ENCODE measurements around the gene CLNS1A. TPM values are rescaled to one million over a fixed set of nuclear protein-coding genes. Genes with fewer than 3 reads are reported as not detected.

Gene CLNS1A
- 10 to 100 TPM in 3 of 4 donors, 1 to 10 TPM in 1; 9.4 to 96.3 (median 60.6) TPM for total RNA-seq

GRCh38 chr11:77637345-77638165, at the start of gene CLNS1A:
Gene CLNS1A (minus strand): TSS chr11:77637794. CDS start chr11:77637714, 80 bp downstream.
- DNase-seq: peak; percentile 87
- 0 to 1% methylated on average over 4 to 40 of the region's 41 CpGs for WGBS, 2 donors (ENCODE audit: low coverage in 1 of 2)
- intact Hi-C loops (cut with DNase I; ENCODE audit: low total_unique reads) (no loop called here), in situ Hi-C loops (cut with MboI; ENCODE audit: low pct_ligation_motif_present in 1 of 4, low pct_unique_long_range_greater_than_20kb in 1 of 4, low sequenced_read_pairs in 3 of 4) (no loop called here)
- H3K9me3 ChIP-seq: no peaks in the 10 kb centered on the region
- no peaks in the 10 kb centered on the region for H3K27me3 ChIP-seq
- peak within 1 kb of the TSS; percentile 35 to 95 (median 78) for H3K4me3 ChIP-seq
- peaks cover 13 to 28% (median 16%) of the 10 kb centered on the region in 4 donors for H3K4me1 ChIP-seq
- H3K27ac ChIP-seq: peak within 1 kb of the TSS; percentile 81 to 87 (median 83)
- H3K36me3 ChIP-seq: no peaks in the 10 kb centered on the region
- TF ChIP-seq CTCF (IDR thresholded peaks at IDR 0.05): no peak
- peak; percentile 80 for TF ChIP-seq POLR2A (IDR thresholded peaks at IDR 0.05)
- peak; percentile 77 to 86 (median 86) for TF ChIP-seq POLR2AphosphoS5 (IDR thresholded peaks at IDR 0.05)
- TF ChIP-seq EP300 (IDR thresholded peaks at IDR 0.05; ENCODE audit: low read depth): no peak

- no peak overlapping the region for H3K27ac ChIP-seq
- H3K4me3 ChIP-seq: no peak overlapping the region
- intact Hi-C loops (cut with DNase I; ENCODE audit: low total_unique reads): no loop called here
- H3K4me1 ChIP-seq: no peaks in the 10 kb centered on the region
- in situ Hi-C loops (cut with MboI; ENCODE audit: low pct_ligation_motif_present in 1 of 4, low pct_unique_long_range_greater_than_20kb in 1 of 4, low sequenced_read_pairs in 3 of 4): no loop called here
- peaks cover 0 to 24% (median 8%) of the 10 kb centered on the region in 4 donors for H3K36me3 ChIP-seq
- TF ChIP-seq CTCF (IDR thresholded peaks at IDR 0.05) (no peak), POLR2A (IDR thresholded peaks at IDR 0.05) (no peak)
- H3K27me3 ChIP-seq: no peaks in the 10 kb centered on the region
- no peaks in the 10 kb centered on the region for H3K9me3 ChIP-seq
- DNase-seq: no peak
Measured at GRCh38 chr11:77687088-77687487, 49.5 kb upstream of the CLNS1A start.

- H3K4me3 ChIP-seq: no peak overlapping the region
- peaks cover 0 to 7% (median 1%) of the 10 kb centered on the region in 4 donors for H3K4me1 ChIP-seq
- no peaks in the 10 kb centered on the region for H3K27me3 ChIP-seq
- no peak overlapping the region for H3K27ac ChIP-seq
- TF ChIP-seq CTCF (IDR thresholded peaks at IDR 0.05): no peak
- TF ChIP-seq POLR2A (IDR thresholded peaks at IDR 0.05): no peak
- no peak for TF ChIP-seq POLR2AphosphoS5 (IDR thresholded peaks at IDR 0.05)
- TF ChIP-seq EP300 (IDR thresholded peaks at IDR 0.05; ENCODE audit: low read depth): no peak
- peaks cover 0 to 61% (median 22%) of the 10 kb centered on the region in 4 donors for H3K36me3 ChIP-seq
- DNase-seq: no peak
- 90 to 94% methylated on average over 3 of the region's 3 CpGs for WGBS, 2 donors (ENCODE audit: low coverage in 1 of 2)
- intact Hi-C loops (cut with DNase I; ENCODE audit: low total_unique reads) (no loop called here), in situ Hi-C loops (cut with MboI; ENCODE audit: low pct_ligation_motif_present in 1 of 4, low pct_unique_long_range_greater_than_20kb in 1 of 4, low sequenced_read_pairs in 3 of 4) (no loop called here)
- H3K9me3 ChIP-seq: no peaks in the 10 kb centered on the region
Measured at GRCh38 chr11:77677138-77677537, 39.5 kb upstream of the CLNS1A start.

- peaks cover 0 to 32% (median 11%) of the 10 kb centered on the region in 4 donors for H3K4me1 ChIP-seq
- peak; percentile 61 for DNase-seq
- no peak overlapping the region for H3K4me3 ChIP-seq
- peaks cover 0 to 68% (median 17%) of the 10 kb centered on the region in 4 donors for H3K36me3 ChIP-seq
- H3K27me3 ChIP-seq: no peaks in the 10 kb centered on the region
- TF ChIP-seq CTCF (IDR thresholded peaks at IDR 0.05) (no peak), POLR2AphosphoS5 (IDR thresholded peaks at IDR 0.05) (peak in 1 of 3 donors; percentile 12), POLR2A (IDR thresholded peaks at IDR 0.05) (no peak), EP300 (IDR thresholded peaks at IDR 0.05; ENCODE audit: low read depth) (no peak)
- no peaks in the 10 kb centered on the region for H3K9me3 ChIP-seq
- in situ Hi-C loops (cut with MboI; ENCODE audit: low pct_ligation_motif_present in 1 of 4, low pct_unique_long_range_greater_than_20kb in 1 of 4, low sequenced_read_pairs in 3 of 4): no loop called here
- intact Hi-C loops (cut with DNase I; ENCODE audit: low total_unique reads): no loop called here
- WGBS, 2 donors (ENCODE audit: low coverage in 1 of 2): 40 to 67% methylated on average over 1 of the region's 1 CpG
- H3K27ac ChIP-seq: peak overlapping the region; percentile 63 to 67 (median 66)
Measured at GRCh38 chr11:77672264-77672663, 34.7 kb upstream of the CLNS1A start.
